Left ventricle myocardium inferior (tissue), 1 donor: Measurements from ENCODE around the gene C1orf21. TPM values are rescaled to one million over a fixed set of nuclear protein-coding genes. Genes with fewer than 3 reads are reported as not detected.
A peak's percentile ranks its signal among the peaks of the same experiment; 100 is the strongest.

Experiments
- DNase-seq: peaks from one replicate; pipeline ENCODE4 v3.0.0-alpha.2; 2020
- H3K27ac ChIP-seq: fragments of 200-600 bp; replicated peaks from 2 replicates; pipeline ENCODE4 v1.8.0; 2021
- H3K27me3 ChIP-seq: fragments of 200-600 bp; 2 replicates; pipeline ENCODE4 v1.8.0; 2021; ENCODE audit warnings: low read depth
- H3K36me3 ChIP-seq: fragments of 200-600 bp; 2 replicates; pipeline ENCODE4 v1.8.0; 2021
- H3K4me1 ChIP-seq: fragments of 200-600 bp; 2 replicates; pipeline ENCODE4 v1.8.0; 2021
- H3K4me3 ChIP-seq: fragments of 200-600 bp; 2 replicates; pipeline ENCODE4 v1.8.0; 2021; ENCODE audit warnings: mild to moderate bottlenecking, moderate library complexity
- H3K9me3 ChIP-seq: fragments of 200-600 bp; replicated peaks from 2 replicates; pipeline ENCODE4 v1.8.0; 2021
- intact Hi-C: fragments of 100-400 bp; cut with micrococcal nuclease; formaldehyde crosslinking; loops from one replicate; pipeline ENCODE4 v1.11.0; 2022
- total RNA-seq: library from RNA; stranded (reverse); fragmentation: NEBNext Ultra II Directional; extraction: Animal tissue kit (Norgen Biotek cat#: 25700); gene quantifications from one replicate; pipeline ENCODE4 v1.2.1, GENCODE V29; 2021
- TF ChIP-seq, protein P1 (sequence below): fragments of 200-600 bp; IDR thresholded peaks from 2 replicates; pipeline ENCODE4 v1.8.0; 2021; ENCODE audit warnings: antibody characterized with exemption, mild to moderate bottlenecking, borderline replicate concordance
- donor health status: DM: no; HTN: yes; CAD: no; lungs with severe emphysema.

Gene C1orf21
- total RNA-seq, 1 donor from 2014 or later, result 79.9 TPM

DNA sequence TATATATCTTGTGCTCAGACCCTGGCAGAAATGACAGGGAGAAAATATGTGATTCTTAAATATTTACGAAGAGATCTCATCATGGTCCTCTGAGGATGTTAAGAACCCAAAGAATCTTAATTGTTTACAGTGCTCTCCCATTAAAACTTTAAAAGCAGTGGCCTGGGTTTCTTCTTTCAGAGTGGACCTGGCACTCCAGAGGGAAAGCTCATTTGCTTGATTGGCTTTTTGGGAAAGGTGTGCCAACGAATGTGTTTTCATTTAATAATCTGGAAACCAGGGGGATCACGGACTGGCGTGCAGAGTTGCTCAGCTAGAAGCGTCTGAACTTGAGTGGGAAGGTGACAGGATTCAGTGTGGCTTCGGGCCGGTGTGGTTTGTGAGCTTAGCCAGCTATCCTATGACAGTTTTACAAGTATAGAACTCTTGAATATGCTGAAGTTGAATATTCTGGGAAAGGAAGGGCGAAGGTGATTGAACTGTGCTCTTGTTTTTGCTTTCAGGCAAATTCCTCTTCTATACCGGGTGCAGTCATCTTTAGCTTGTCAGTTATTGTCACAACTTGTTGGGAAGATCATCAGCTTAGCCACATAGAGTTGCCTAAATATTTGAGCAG, 154.8 kb downstream of the C1orf21 start:
- Histone ChIP-seq H3K9me3 (peaks cover 10% of the 10 kb centered on the region), H3K27ac (peak overlapping the region; percentile 13), H3K36me3 (peaks cover 16% of the 10 kb centered on the region), H3K27me3 (no peaks in the 10 kb centered on the region), H3K4me1 (peaks cover 15% of the 10 kb centered on the region), H3K4me3 (no peak overlapping the region)
- intact Hi-C loops, result no loop called here
- TF ChIP-seq, protein P1, sequence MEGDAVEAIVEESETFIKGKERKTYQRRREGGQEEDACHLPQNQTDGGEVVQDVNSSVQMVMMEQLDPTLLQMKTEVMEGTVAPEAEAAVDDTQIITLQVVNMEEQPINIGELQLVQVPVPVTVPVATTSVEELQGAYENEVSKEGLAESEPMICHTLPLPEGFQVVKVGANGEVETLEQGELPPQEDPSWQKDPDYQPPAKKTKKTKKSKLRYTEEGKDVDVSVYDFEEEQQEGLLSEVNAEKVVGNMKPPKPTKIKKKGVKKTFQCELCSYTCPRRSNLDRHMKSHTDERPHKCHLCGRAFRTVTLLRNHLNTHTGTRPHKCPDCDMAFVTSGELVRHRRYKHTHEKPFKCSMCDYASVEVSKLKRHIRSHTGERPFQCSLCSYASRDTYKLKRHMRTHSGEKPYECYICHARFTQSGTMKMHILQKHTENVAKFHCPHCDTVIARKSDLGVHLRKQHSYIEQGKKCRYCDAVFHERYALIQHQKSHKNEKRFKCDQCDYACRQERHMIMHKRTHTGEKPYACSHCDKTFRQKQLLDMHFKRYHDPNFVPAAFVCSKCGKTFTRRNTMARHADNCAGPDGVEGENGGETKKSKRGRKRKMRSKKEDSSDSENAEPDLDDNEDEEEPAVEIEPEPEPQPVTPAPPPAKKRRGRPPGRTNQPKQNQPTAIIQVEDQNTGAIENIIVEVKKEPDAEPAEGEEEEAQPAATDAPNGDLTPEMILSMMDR, result no peak
- DNase-seq, result no peak

DNA sequence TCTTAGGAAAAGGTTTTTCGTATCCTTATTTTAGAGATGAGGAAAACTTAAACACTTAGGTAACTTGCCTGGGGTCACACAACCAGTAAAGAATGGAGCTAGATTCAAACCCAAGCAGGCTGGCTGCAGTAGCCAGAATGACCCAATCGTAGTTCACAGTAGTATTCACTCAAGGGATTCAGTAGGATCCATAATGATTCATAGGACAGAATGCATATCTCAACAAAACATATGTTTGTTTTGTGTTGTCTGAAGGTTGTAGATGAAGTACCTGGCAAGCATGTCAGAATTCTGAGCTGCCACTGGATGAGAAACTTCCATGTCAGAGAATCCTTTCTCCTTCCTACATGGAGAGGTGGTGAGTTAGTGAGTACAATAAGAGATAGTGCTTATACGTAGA, 155.5 kb downstream of the C1orf21 start:
- Histone ChIP-seq H3K27ac (no peak overlapping the region), H3K9me3 (peaks cover 10% of the 10 kb centered on the region), H3K27me3 (no peaks in the 10 kb centered on the region), H3K4me1 (peaks cover 20% of the 10 kb centered on the region), H3K4me3 (no peak overlapping the region), H3K36me3 (peaks cover 16% of the 10 kb centered on the region)
- DNase-seq, result no peak
- TF ChIP-seq, protein P1, result no peak
- intact Hi-C loops, result no loop called here

DNA sequence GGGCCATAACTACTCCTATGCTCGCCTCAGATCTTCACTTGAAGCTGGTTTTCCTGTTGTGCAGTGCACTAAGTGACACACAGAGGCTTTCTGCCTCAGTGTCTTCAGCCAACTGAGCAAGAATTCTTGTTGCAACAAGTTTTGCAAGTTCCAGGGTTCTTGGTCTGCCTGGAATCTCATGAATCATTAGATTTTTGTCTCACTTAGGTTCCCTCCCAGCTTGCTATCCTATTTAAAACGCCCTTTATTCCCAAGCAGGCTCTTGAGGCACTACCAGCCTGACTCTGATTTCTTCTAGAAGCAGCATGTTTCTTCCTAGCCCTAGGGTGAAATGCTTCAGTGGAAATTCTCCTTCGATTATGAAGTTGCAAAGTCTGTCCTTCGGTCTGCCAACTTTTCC, 158.8 kb downstream of the C1orf21 start:
- TF ChIP-seq, protein P1, result no peak
- intact Hi-C loops, result no loop called here
- H3K27ac ChIP-seq, result no peak overlapping the region
- H3K27me3 ChIP-seq, result no peaks in the 10 kb centered on the region
- peaks cover 11% of the 10 kb centered on the region for H3K36me3 ChIP-seq
- DNase-seq, result no peak
- no peaks in the 10 kb centered on the region for H3K9me3 ChIP-seq
- H3K4me1 ChIP-seq, result peaks cover 20% of the 10 kb centered on the region
- no peak overlapping the region for H3K4me3 ChIP-seq

DNA sequence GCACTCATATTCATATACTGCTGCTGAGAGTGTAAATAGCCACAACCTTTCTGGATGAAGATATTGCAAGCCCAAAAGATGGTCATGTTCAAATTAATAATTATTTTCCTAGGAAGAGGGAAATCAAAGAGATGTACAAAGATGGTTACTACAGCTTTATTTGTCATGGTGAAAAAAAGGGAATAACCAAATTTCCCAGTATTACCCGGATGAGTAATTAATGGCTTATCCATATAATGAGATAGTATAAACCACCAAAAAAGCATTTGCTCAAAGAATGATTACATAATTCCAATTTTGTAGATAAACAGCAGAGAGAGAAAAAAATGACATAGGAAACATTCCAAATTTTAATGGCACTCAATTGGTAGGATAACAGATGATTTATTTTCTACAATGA, 165.6 kb downstream of the C1orf21 start:
- no peak overlapping the region for H3K4me3 ChIP-seq
- H3K36me3 ChIP-seq, result peaks cover 2% of the 10 kb centered on the region
- intact Hi-C loops, result no loop called here
- no peaks in the 10 kb centered on the region for H3K9me3 ChIP-seq
- TF ChIP-seq, protein P1, result no peak
- no peaks in the 10 kb centered on the region for H3K27me3 ChIP-seq
- H3K27ac ChIP-seq, result no peak overlapping the region
- no peak for DNase-seq
- peaks cover 28% of the 10 kb centered on the region for H3K4me1 ChIP-seq

DNA sequence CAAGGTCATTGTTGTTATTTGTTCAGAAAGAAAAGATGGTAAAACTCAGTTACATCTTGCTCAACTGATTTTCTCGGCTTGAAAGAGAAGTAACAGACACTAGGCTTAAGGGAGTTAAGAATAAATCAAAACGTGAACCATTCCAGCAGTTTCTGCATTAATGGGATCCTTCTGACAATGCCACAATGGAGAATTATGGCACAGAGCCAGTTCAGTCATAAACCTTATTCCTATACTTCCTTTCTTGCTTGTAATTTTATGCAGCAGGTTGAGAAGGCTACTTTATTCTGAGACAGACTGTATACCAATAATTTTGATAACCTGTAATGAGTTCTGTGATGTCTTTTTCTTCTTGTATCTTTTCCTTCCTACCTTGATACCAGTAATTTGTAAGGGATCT, 167.0 kb downstream of the C1orf21 start:
- intact Hi-C loops, result no loop called here
- Histone ChIP-seq H3K9me3 (no peaks in the 10 kb centered on the region), H3K27ac (no peak overlapping the region), H3K27me3 (no peaks in the 10 kb centered on the region), H3K36me3 (no peaks in the 10 kb centered on the region), H3K4me3 (no peak overlapping the region), H3K4me1 (peaks cover 42% of the 10 kb centered on the region)
- no peak for DNase-seq
- TF ChIP-seq, protein P1, result no peak
